ENCODE results near the gene JRKL.

JRKL gene

GRCh38 chr11:96389720-96390487, at the start of gene JRKL, which contains the start of gene CCDC82:
JRKL (plus strand) TSS chr11:96390013; CDS start chr11:96390650, 637 bp downstream.
CCDC82 (minus strand) TSS chr11:96389912; CDS start chr11:96384747, 5,165 bp downstream.
- peak; percentile 98 for DNase-seq (ENCODE audit: low read depth)

GRCh38 chr11:96340555-96340885, 49.3 kb upstream of the JRKL start:
- DNase-seq (ENCODE audit: low read depth) = no peak

GRCh38 chr11:96341211-96342013, 48.4 kb upstream of the JRKL start:
- DNase-seq (ENCODE audit: low read depth) = peak; percentile 55

GRCh38 chr11:96342014-96342960, 47.5 kb upstream of the JRKL start:
- DNase-seq (ENCODE audit: low read depth) = no peak

GRCh38 chr11:96342961-96343711, 46.7 kb upstream of the JRKL start, which contains the start of gene MAML2:
MAML2 (minus strand) TSS chr11:96343195; CDS start chr11:96341895, 1,300 bp downstream.
- DNase-seq (ENCODE audit: low read depth) = peak; percentile 86

- DNase-seq (ENCODE audit: low read depth) = no peak
Observed at GRCh38 chr11:96356848-96357247, 33.0 kb upstream of the JRKL start.

GRCh38 chr11:96357794-96358193, 32.0 kb upstream of the JRKL start:
- no peak for DNase-seq (ENCODE audit: low read depth)

GRCh38 chr11:96358321-96358720, 31.5 kb upstream of the JRKL start:
- no peak for DNase-seq (ENCODE audit: low read depth)

- DNase-seq (ENCODE audit: low read depth) = no peak
Observed at GRCh38 chr11:96361778-96362177, 28.0 kb upstream of the JRKL start.

GRCh38 chr11:96365493-96365892, 24.3 kb upstream of the JRKL start:
- no peak for DNase-seq (ENCODE audit: low read depth)

GRCh38 chr11:96366024-96366423, 23.8 kb upstream of the JRKL start:
- no peak for DNase-seq (ENCODE audit: low read depth)

- DNase-seq (ENCODE audit: low read depth) = no peak
Observed at GRCh38 chr11:96367342-96367741, 22.5 kb upstream of the JRKL start.

GRCh38 chr11:96373826-96374225, 16.0 kb upstream of the JRKL start:
- no peak for DNase-seq (ENCODE audit: low read depth)

- DNase-seq (ENCODE audit: low read depth) = no peak
Observed at GRCh38 chr11:96376796-96377195, 13.0 kb upstream of the JRKL start.

GRCh38 chr11:96384156-96384555, 5.7 kb upstream of the JRKL start:
- DNase-seq (ENCODE audit: low read depth) = no peak

GRCh38 chr11:96385187-96385586, 4.6 kb upstream of the JRKL start:
- DNase-seq (ENCODE audit: low read depth) = no peak

- DNase-seq (ENCODE audit: low read depth) = no peak
Observed at GRCh38 chr11:96388891-96389719, 708 bp upstream of the JRKL start.

- no peak for DNase-seq (ENCODE audit: low read depth)
Observed at GRCh38 chr11:96390488-96390792, 627 bp downstream of the JRKL start.

GRCh38 chr11:96391698-96392307, 2.0 kb downstream of the JRKL start:
- DNase-seq (ENCODE audit: low read depth) = no peak

- DNase-seq (ENCODE audit: low read depth) = no peak
Observed at GRCh38 chr11:96393753-96394348, 4.0 kb downstream of the JRKL start.
